HL-60 (cell line): ENCODE data around the gene ZNF813.
"Not testable (repeated sequence)": the region's sequence is repeated elsewhere in the genome, so short reads cannot be mapped to it uniquely, and the experiment has no call there.

Source experiments
- GABPA ChIP-seq: IDR thresholded peaks from 2 replicates; pipeline ENCODE4 v1.6.1; 2012; ENCODE audit warnings: low read depth
- POLR2AphosphoS5 ChIP-seq: IDR thresholded peaks from 2 replicates; pipeline ENCODE4 v1.6.1; 2012; ENCODE audit warnings: low read depth
- TF ChIP-seq, protein P1 (sequence below): IDR thresholded peaks from one replicate; pipeline ENCODE4 v1.5.1; 2011; ENCODE audit warnings: low read length, control low read depth, inconsistent platforms; ENCODE audit not compliant: insufficient read depth
- TF ChIP-seq, protein P2 (sequence below): IDR thresholded peaks from 2 replicates; pipeline ENCODE4 v1.6.1; 2012; ENCODE audit warnings: low read depth; ENCODE audit not compliant: insufficient replicate concordance

DNA sequence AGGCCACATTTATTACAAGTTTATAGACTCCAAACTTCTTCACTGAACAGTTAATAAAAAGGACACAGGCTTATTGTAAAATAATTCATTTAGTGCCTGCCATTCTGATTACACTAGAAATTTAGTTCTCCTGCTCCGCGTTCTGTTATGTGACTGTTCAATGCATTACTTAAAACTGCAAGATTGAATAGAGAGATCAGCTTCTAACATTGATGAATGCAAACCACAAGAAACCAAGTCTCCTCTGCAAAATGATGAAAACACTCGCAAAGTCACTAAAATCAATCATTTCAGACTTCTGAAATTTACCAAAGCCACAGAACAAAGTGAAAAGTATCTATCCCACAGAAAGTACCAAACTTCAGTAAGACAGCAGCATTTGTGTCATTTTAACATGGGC lies 47.5 kb downstream of the ZNF813 start:
- TF ChIP-seq, protein P1, sequence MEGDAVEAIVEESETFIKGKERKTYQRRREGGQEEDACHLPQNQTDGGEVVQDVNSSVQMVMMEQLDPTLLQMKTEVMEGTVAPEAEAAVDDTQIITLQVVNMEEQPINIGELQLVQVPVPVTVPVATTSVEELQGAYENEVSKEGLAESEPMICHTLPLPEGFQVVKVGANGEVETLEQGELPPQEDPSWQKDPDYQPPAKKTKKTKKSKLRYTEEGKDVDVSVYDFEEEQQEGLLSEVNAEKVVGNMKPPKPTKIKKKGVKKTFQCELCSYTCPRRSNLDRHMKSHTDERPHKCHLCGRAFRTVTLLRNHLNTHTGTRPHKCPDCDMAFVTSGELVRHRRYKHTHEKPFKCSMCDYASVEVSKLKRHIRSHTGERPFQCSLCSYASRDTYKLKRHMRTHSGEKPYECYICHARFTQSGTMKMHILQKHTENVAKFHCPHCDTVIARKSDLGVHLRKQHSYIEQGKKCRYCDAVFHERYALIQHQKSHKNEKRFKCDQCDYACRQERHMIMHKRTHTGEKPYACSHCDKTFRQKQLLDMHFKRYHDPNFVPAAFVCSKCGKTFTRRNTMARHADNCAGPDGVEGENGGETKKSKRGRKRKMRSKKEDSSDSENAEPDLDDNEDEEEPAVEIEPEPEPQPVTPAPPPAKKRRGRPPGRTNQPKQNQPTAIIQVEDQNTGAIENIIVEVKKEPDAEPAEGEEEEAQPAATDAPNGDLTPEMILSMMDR: not testable (repeated sequence)
- not testable (repeated sequence) for TF ChIP-seq POLR2AphosphoS5, GABPA
- TF ChIP-seq, protein P2, sequence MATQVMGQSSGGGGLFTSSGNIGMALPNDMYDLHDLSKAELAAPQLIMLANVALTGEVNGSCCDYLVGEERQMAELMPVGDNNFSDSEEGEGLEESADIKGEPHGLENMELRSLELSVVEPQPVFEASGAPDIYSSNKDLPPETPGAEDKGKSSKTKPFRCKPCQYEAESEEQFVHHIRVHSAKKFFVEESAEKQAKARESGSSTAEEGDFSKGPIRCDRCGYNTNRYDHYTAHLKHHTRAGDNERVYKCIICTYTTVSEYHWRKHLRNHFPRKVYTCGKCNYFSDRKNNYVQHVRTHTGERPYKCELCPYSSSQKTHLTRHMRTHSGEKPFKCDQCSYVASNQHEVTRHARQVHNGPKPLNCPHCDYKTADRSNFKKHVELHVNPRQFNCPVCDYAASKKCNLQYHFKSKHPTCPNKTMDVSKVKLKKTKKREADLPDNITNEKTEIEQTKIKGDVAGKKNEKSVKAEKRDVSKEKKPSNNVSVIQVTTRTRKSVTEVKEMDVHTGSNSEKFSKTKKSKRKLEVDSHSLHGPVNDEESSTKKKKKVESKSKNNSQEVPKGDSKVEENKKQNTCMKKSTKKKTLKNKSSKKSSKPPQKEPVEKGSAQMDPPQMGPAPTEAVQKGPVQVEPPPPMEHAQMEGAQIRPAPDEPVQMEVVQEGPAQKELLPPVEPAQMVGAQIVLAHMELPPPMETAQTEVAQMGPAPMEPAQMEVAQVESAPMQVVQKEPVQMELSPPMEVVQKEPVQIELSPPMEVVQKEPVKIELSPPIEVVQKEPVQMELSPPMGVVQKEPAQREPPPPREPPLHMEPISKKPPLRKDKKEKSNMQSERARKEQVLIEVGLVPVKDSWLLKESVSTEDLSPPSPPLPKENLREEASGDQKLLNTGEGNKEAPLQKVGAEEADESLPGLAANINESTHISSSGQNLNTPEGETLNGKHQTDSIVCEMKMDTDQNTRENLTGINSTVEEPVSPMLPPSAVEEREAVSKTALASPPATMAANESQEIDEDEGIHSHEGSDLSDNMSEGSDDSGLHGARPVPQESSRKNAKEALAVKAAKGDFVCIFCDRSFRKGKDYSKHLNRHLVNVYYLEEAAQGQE: not testable (repeated sequence)
